Activated CD8-positive, alpha-beta memory T cell treated with anti-CD3 and anti-CD28 coated beads for 1 hour (primary cell): ENCODE data around the gene CTNNA3.

Source experiments
- DNase-seq, 2 donors: peaks; one replicate each; pipeline ENCODE4 v3.0.0-alpha.2; 2020; ENCODE audit warnings: low read depth in 1 of 2; ENCODE audit errors: extremely low read depth in 1 of 2

Gene CTNNA3

DNA sequence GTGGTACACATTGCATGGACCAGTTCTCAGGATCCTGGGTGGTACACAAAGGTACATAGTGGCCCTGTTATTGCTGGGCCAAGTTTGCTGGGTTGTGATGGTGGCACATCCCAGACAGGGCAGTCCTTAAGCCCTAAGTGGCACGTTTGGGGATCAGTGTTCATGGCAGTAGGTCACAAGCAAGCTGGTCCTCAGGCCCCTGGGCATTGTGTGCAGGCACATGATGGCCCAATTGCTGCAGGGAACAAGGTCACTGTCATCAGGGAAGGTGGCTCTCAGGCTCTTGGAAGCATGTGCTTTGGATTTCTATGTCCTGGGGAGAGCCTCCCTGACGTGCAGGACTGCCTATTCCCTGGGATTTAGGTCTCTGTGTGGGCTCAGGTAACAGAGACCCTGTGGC, 1182.5 kb downstream of the CTNNA3 start:
- no peak for DNase-seq

DNA sequence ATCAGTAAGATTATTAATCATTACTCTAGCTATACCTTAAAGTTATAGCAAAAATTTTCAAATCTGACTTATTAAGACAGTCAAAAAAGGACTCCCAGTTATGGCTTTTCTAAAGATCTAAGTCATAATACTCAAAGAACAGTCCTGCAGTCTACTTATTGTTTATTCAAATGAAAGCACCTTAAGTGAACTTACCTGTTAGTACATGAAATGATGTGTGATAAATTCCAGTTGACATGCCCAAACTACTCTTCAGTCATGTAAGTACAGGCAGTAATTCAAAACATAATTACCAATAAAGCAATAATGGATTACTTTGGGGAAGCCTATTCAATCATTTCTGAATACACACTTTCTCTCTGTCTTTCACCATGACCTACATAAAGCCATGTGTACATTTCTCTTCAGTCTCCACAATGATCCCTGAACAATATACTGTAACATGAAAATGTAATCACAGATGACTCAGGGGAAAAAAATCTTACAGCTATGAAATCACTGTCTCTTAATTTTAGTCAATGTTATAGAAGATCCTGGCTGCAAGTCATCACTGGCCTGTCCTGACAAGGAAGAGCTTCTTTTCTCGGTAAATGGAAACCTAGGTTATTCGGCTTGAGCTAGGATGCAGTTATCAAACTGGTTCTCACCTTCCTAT, 1190.9 kb downstream of the CTNNA3 start:
- DNase-seq = no peak

DNA sequence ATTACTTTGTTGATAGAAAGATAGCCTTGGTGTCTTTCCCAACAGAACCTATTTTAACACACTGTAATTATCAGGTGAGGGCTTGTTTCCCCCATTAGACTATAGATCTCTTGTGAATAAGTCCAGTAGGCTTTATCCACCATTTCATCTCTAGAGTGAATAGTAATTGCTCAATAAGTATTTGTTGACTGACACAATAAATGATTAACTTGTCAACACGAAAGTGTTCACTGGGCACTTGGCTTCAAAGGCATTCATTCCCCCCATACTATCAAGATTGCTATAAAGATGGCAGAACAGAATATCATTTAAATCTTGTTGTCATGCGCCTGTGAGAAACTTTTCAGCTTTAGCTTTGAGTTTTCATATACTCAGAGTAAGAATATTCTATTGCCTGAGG, 1194.6 kb downstream of the CTNNA3 start:
- DNase-seq = no peak

DNA sequence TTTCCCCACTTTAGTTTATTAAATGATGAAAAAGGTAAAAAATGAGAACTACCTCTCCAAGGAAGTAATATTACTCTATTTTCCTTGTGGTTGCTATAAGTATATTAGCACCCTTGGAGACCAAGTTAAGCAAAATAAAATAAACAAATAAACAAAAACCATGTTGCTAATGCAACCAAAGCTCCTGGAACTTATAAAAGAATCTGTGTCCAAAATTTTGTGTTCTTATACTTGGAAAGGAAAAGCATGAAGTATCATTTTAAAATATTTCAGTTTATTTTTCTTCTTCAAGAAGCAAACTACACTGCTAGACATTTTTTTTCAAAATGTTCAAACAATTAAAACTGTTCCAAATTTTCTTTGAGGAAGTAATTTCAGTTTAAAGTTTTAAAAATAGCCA, 1212.0 kb downstream of the CTNNA3 start:
- no peak for DNase-seq

DNA sequence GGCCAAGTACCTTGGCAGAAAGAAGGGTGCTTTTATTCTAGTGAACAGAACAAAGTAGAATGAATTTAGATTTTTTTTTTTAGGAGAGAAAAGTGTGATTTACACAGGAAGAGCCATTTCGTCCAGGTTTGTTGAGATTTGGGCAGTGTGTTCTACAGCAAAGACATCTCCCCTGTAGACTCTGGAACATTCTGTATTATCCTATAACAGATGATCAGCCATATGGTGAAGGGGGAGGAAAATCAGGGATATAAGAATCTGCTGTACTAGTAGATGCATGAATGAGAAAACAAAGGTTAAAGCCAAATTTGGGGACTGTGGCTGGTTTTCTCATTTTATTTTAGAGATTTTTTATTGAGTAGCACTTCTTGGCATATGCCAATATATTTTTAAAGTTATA, 1223.8 kb downstream of the CTNNA3 start:
- DNase-seq = no peak

DNA sequence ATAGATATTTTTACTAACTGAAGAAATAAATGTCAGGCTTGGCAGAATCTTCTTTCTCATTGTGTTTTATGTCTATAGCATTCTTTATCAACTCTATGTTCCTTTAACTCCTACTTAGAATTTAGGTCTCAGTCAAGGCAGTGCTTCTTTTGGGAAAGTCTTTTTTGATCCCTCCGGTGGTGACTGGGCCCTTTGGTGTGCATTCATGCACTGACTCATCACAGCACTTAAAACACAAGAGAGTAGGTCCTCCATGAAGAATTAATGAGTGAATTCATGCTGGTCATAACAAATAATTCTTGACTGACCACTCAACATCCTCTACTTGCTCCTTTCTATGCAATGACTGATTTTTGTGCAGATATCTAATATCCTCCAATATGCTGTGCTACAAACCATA, 1229.0 kb downstream of the CTNNA3 start:
- no peak for DNase-seq

DNA sequence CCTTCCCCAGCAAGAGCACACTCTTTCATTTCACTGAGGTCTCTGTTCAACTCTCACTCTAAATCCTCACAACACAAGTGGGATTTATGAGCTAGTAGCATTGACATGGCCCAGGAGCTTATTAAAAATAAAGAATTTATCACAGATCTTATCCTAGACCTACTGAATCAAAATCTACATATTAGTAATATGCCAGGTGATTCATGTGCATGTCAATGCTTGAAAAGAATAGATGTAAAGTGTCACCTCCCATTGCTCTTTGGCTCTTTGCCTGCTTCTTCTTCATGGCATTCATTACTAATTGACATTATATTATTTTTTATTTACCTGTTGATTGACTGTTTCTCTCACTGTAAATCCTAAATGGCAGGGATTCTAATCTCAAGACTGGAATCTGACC, 1229.4 kb downstream of the CTNNA3 start:
- no peak for DNase-seq

DNA sequence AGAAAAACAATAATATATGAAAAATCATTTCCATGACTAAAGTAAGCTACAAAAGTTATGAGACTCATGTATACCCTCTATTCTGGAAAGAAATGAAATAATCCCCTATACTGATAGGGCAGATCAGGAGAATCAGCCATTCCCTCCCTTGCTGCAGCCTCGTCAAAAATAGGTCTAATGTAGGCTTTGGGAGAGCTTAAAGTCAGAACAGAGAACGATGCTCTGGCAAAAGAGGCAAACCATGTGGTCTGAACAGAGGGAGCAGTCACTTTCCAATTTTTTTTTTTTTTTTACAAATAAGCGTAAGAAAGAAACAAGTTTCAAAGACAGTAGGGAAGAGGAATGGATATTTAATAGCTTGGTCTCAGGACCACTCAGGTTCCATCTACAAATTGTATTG, 1232.4 kb downstream of the CTNNA3 start:
- no peak for DNase-seq

DNA sequence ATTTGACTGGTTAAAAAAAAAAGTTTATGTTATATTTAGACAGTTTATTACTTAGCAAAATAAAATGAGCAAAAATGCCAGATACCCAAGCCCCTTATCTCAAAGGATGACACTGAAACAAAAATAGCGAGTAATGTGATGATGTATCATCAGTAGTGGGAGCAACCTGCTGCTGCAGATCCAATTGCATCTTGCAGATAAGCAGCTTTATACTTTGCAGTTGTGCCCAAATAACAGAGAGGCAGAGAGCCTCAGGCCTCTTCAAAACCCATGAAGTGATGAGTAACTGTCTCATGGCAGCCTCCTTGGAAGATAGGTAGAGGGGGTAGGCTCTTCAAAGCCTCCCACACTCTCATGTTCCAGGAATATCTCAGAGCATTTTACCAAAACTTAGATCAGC, 1238.4 kb downstream of the CTNNA3 start:
- no peak for DNase-seq

DNA sequence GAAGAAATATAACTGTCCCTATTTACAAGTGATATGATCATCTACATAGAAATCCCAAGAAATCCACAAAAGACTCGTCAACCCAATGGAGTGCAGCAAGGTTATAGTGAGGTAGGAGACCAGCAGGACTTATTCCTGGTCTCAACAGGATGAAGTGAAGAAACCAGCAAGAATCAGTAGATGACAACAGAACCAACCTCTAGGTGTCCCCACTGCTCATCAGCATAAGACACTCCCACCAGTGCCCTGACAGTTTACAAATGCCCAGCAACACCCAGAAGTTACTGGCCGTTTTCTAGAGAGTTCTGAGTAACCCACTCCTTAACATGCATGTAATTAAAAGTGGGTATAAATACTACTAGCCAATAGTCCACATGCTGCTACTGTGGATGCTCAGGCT, 1240.7 kb downstream of the CTNNA3 start:
- no peak for DNase-seq

DNA sequence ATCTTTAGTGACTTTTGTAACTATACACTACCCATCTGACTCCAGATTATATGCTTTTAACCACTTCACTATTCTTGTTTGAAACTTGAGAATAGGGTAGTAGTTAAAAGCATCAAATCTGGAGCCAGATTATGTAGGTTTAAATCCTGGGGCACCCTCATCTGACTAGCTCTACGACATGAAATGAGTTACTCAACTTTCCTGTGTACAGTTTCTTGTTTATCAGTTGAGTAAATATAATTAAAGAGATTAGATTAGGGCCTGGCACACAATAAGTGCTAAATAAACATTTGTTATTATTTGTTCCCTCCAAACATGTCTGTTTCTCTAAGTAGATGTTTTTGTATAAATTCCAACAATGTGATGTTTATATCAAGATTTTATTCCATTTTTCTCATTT, 1255.4 kb downstream of the CTNNA3 start:
- no peak for DNase-seq

DNA sequence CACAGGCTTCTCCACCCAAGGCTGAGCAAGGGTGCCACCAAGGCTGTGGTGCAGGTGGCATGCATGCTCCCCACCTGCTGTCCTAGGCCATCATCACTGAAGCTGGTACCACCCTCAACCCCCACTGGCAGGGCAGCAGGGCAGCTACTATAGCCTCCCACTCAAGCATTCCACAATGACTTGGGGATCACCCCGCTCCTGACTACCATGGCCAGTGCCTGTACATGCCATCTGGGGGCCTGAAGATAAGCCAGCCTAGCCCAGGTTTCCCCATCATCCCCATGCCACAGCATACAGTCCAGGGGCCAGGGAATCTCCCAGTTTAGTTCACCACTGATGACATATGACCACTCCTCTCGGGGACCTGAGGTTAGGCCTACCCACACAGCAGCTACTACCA, 1281.1 kb downstream of the CTNNA3 start:
- DNase-seq = no peak

DNA sequence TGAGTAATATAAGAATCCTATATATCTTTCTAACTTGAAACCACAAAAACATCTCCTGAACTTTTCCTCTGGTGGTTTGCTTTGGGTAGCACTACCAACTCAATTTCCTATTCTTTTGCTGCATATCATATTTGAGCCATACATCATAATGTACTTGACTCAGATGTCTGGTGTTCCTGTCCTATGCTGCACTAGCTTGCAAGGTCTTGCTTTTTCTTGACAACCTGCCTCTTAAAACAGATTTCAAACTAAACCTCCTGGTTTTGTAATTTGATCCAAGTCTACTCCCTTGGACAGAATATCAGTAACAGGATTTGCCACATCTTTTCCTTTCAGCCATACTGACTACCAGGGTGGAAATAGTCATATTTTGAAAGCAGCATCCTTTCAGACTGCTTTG, 1290.4 kb downstream of the CTNNA3 start:
- DNase-seq = no peak

DNA sequence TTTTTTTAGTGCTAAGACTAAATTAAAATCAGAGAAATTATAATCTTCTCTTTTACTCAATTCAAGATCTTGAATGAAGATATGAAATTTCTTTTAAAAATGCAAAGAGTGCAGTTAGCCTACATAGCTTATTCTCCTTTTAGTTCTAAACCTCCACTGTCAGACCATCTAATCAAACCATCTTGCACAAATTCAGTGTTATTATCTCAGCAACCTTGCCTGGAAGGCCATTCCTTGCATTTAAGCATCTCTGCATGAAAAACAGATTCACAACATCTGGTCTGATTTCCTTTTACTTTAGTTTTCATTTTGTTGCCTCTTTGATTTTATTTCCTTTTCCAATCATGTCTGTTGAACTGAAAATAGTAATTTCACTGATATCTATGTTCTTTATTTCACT, 1297.3 kb downstream of the CTNNA3 start:
- no peak for DNase-seq

DNA sequence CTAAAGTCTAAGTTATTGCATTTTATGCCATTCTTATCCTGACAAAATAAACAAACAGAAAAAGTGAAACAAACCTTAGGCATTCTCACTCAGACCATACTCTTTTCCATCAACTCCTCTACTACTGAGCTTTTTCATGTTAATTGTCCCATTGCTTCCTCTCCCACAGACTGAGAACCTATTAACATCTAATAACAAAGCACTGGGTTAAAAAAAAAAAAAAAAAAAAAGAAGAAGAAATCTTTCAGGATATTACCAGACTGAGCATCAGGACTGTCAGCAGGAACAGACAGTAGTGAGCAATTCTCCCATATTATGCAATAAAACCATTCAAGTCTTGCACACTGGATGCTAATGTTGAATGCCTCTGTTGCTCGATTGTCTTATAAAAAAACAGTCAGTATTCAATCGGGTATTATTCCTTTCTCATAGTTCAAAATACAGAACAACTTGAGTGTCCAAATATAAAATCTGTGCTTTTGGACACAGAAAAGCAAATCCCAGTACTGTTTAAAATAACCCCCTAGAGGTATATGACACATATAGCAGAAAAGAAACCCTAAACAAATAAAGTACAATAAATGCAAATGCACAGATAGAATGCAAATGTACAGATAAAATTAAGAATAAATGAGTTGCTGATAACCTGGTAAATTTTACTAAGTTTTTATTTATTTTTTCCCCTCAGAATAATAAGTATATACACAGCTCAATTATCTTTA, 1301.5 kb downstream of the CTNNA3 start:
- no peak for DNase-seq

DNA sequence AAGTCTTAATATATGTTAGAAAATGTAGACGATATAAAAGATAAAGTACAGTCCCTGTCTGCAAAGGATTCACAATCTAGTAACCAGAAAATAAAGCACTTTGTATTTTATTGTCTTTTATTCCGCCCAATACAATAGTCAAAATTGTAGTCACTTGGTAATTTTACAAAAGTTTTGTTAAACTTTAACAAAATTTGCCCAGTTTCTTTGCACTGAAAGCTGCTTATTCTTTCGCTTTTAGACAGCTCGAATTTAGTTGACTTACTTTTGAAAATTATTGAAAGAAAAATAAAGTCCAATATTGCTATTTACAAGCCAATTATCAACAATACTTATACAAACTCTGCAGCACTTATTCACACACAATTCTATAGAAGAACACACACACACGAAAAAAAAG, 1305.1 kb downstream of the CTNNA3 start:
- no peak for DNase-seq

DNA sequence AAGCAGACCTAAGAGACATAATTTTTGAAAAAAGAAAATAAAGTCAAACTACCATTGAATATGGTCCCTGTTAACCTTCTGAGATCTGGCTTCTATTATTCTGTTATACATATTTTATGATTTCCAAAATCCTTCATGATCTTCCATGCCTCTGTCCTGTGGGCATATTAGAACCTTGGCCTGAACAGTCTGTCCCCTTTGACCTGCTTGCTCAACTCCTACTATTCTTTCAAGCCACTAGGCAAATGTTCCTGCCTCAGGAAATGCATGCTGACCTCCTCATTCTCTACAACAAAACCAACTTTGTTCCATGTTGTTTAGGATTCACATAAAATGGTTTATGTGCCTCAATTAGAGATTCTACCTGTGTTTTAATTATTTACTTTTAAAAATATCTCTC, 1315.0 kb downstream of the CTNNA3 start:
- DNase-seq = no peak

DNA sequence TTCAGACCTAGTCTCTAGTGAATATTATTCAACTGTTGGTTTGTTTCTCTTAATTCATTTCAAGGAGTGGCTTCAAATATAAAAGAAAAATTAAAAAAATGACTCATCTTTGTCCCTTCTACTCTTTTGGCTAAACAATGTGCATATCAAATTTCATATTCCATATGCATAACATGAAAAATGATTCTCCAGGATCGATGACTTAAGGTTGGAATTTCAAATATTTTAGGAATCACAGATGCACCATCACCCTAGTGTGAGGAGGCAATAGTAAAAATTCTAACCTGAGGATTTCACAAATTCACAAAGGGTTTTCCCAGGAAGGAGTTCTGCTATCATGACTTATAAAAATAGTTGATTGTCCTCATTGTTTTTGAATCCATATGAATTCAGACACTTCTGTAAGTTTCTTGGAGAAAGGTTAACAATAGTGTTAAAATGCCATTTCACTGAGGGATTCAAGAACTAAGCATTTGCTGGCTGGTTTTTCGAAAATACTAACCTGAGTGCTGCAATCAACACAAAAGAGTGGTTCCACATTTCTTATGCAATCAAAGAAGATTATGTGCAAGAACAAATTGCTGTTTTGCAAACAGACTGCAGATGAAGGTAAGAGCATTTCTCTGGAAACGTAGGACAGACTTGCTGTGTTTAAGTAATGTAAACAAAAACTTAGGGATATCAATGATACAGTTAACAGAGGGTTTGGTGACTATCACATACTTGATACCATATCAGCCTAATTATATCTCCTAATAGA, 1317.7 kb downstream of the CTNNA3 start:
- no peak for DNase-seq

DNA sequence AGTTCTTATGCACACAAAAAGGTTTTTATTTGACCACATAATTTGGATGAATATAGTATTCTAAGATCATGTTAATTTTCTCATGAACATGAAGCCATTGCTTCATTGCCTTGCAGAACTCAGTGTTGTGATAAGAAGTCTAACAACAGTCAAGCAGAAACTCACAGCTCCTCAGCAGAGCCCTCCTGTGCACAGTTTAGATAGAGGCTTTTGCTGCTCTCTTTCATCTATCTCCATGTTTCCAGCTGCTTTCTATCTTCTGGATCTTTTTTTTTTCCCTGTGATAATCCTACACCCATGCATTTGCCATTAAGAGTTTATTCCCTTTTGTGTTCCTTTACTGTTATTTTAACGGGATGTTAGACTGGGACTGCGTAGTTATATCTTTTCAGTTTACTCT, 1327.8 kb downstream of the CTNNA3 start:
- no peak for DNase-seq

DNA sequence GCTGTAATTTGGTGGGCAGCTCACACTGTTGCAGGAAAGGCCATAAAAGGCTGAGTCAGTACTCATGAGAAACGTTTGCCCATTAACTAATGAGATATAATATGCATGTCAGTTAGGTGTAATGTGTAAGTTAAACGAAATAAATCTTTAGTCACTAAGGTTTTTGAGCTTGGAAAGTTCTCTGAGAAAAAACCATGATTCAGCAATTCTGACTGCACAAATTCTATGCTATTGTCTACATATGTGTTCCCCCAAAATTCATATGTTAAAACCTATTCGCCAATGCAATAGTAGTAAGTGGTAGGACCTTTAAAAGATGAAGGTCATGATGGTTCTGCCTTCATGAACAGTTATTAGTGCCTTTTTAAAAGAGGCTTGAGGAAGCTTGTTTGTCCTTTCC, 1329.8 kb downstream of the CTNNA3 start:
- DNase-seq = no peak

DNA sequence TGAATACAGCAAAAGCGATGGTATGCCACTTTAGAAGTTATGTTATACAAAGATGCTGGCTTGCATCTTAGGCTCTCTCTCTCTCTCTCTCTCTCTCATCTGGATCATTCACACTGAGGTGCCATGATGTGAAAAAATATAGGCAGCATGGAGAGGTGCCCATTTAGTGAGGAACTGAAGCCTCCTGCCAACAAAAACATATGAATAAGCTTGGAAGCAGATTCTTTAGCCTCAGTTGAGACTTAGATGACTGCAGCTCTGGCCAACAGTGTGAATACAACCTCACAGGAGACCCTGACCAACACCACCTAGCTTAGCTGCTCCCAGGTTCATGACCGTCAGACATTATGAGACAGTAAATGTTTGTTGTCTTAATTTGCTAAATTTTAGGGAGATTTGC, 1330.3 kb downstream of the CTNNA3 start:
- DNase-seq = no peak

DNA sequence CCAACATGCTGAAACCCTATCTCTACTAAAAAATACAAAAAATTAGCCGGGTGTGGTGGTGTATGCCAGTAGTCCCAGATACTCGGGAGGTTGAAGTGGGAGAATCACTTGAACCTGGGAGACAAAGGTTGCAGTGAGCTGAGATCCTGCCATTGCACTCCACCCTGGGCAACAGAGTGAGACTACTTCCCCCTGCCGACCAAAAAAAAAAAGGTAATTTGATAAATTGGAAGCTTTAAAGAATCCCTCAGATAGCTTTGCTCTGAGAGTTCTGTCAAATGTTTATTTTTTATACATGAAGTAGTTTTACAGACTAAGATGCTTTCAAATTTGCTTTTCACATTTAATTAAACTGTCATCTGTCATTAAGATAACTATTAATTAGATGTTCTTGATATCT, 1333.5 kb downstream of the CTNNA3 start:
- DNase-seq = no peak
